Testis (tissue), 2 donors: ENCODE data around the gene STX12.

Experiments
- POLR2A ChIP-seq: fragments of 450-650 bp; IDR thresholded peaks from one replicate; pipeline ENCODE4 v1.6.1; 2017; ENCODE audit warnings: antibody characterized with exemption, mild to moderate bottlenecking, moderate library complexity
- TF ChIP-seq, protein P1 (sequence below), 3 experiments: fragments of 450-650 bp in 2 of 3; fragments of 200-600 bp in 1 of 3; sonication (generic) in 1 of 3; IDR thresholded peaks; one replicate each; pipeline ENCODE4 v1.5.1; 2016 to 2019; ENCODE audit warnings: antibody characterized with exemption in 3 of 3, mild to moderate bottlenecking in 2 of 3, moderate library complexity in 1 of 3

DNA sequence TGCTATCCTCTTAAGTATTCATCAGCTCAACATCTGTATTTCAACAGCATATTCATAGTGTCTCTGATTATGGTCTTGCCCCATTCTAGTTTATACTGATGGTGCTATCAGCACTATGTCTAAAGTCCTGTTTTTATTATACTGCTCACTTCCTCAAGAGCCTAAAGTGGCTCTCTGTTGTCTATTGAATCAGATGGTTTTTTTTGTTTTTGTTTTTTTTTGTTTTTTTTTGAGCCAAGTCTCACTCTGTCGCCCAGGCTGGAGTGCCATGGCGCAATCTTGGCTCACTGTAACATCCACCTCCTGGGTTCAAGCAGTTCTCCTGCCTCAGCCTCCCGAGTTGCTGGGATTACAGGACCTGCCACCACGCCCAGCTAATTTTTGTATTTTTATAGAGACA lies 6.1 kb downstream of the STX12 start:
- TF ChIP-seq, protein P1, sequence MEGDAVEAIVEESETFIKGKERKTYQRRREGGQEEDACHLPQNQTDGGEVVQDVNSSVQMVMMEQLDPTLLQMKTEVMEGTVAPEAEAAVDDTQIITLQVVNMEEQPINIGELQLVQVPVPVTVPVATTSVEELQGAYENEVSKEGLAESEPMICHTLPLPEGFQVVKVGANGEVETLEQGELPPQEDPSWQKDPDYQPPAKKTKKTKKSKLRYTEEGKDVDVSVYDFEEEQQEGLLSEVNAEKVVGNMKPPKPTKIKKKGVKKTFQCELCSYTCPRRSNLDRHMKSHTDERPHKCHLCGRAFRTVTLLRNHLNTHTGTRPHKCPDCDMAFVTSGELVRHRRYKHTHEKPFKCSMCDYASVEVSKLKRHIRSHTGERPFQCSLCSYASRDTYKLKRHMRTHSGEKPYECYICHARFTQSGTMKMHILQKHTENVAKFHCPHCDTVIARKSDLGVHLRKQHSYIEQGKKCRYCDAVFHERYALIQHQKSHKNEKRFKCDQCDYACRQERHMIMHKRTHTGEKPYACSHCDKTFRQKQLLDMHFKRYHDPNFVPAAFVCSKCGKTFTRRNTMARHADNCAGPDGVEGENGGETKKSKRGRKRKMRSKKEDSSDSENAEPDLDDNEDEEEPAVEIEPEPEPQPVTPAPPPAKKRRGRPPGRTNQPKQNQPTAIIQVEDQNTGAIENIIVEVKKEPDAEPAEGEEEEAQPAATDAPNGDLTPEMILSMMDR (IDR thresholded peaks at IDR 0.05): no peak
- TF ChIP-seq POLR2A: no peak
